Caco-2 (cell line): ENCODE data around the gene OR11G2. TPM values are rescaled to one million over a fixed set of nuclear protein-coding genes. Genes with fewer than 3 reads are reported as not detected.
A peak's percentile ranks its signal among the peaks of the same experiment; 100 is the strongest.

Experiments
- Bru-seq: library from RNA; stranded (reverse); fragments of 400-500 nt; gene quantifications from one replicate; lab custom pipeline; 2021; lab: Mats Ljungman, UMichigan
- BruChase-seq, 2 experiments: library from RNA; stranded (reverse); fragments of 400-500 nt; gene quantifications; one replicate each; lab custom pipeline; 2021; lab: Mats Ljungman, UMichigan
- BruUV-seq: library from RNA; stranded (reverse); fragments of 400-500 nt; replicated peaks from 2 replicates; lab custom pipeline; 2021; lab: Mats Ljungman, UMichigan
- CTCF ChIA-PET: fragments of 300-600 bp; sonication (Branson Sonifier 250); formaldehyde crosslinking; loops from one replicate; lab custom pipeline; 2022; ENCODE audit warnings: antibody characterized with exemption; lab: Charles Lee
- POLR2A ChIA-PET: fragments of 300-600 bp; sonication (Branson Sonifier 250); formaldehyde crosslinking; loops from one replicate; lab custom pipeline; 2022; ENCODE audit warnings: antibody characterized with exemption; lab: Charles Lee
- DNase-seq, 2 experiments: peaks; one replicate each; pipeline versions ENCODE4 v3.0.0 to v3.0.0-alpha.2; 2020 to 2022
- H3K27me3 ChIP-seq: replicated peaks from 2 replicates; pipeline ENCODE4 v1.6.0; 2011; ENCODE audit warnings: low read length; ENCODE audit not compliant: control insufficient read depth, insufficient read depth
- H3K36me3 ChIP-seq: 2 replicates; pipeline ENCODE4 v1.5.1; 2011; ENCODE audit warnings: low read length; ENCODE audit not compliant: control insufficient read depth, insufficient read depth
- H3K4me1 ChIP-seq: fragments of 250-450 bp; sonication (Bioruptor Pico); 2 replicates; pipeline ENCODE4 v1.5.1; 2020; ENCODE audit warnings: mild to moderate bottlenecking
- H3K4me3 ChIP-seq: 2 replicates; pipeline ENCODE4 v1.5.1; 2011; ENCODE audit warnings: low read depth, mild to moderate bottlenecking, control low read depth, low read length
- H3K9me3 ChIP-seq: fragments of 250-450 bp; sonication (Bioruptor Pico); 2 replicates; pipeline ENCODE4 v1.5.1; 2020; ENCODE audit warnings: mild to moderate bottlenecking, moderate library complexity
- H3K27ac Mint-ChIP-seq: one replicate; pipeline ENCODE4 v1.8.0; 2022; ENCODE audit warnings: mixed read lengths; ENCODE audit not compliant: unreplicated experiment
- H3K27me3 Mint-ChIP-seq: one replicate; pipeline ENCODE4 v1.8.0; 2022; ENCODE audit warnings: mixed read lengths; ENCODE audit not compliant: insufficient read depth, unreplicated experiment
- H3K36me3 Mint-ChIP-seq: one replicate; pipeline ENCODE4 v1.8.0; 2022; ENCODE audit warnings: mild to moderate bottlenecking, mixed read lengths; ENCODE audit not compliant: insufficient read depth, unreplicated experiment
- H3K4me1 Mint-ChIP-seq: one replicate; pipeline ENCODE4 v1.8.0; 2022; ENCODE audit warnings: low read depth, mixed read lengths; ENCODE audit not compliant: unreplicated experiment
- H3K4me3 Mint-ChIP-seq: one replicate; pipeline ENCODE4 v1.8.0; 2022; ENCODE audit warnings: mild to moderate bottlenecking, moderate library complexity, mixed read lengths; ENCODE audit not compliant: unreplicated experiment
- H3K9me3 Mint-ChIP-seq: one replicate; pipeline ENCODE4 v1.8.0; 2022; ENCODE audit warnings: mixed read lengths; ENCODE audit not compliant: unreplicated experiment
- CTCF ChIP-seq, 2 experiments: fragments of 200-600 bp in 1 of 2; IDR thresholded peaks; 1 replicate in 1 of 2; 2 replicates in 1 of 2; pipeline versions ENCODE4 v1.5.1 to v1.8.0; 2011 to 2022; ENCODE audit warnings: antibody characterized with exemption in 1 of 2, control low read depth in 1 of 2, inconsistent platforms in 1 of 2, low read depth in 1 of 2, low read length in 1 of 2, mild to moderate bottlenecking in 1 of 2, moderate library complexity in 1 of 2; ENCODE audit not compliant: insufficient read depth in 1 of 2, severe bottlenecking in 1 of 2, unreplicated experiment in 1 of 2
- intact Hi-C: fragments of 100-400 bp; cut with micrococcal nuclease; formaldehyde crosslinking; loops from one replicate; pipeline ENCODE4 v1.10.0; 2022; ENCODE audit not compliant: unreplicated experiment
- long read RNA-seq: library from polyadenylated mRNA; stranded (forward); transcript quantifications from one replicate; pipeline ENCODE4 v2.0.0, GENCODE V29; 2022
- total RNA-seq: library from RNA; stranded (reverse); gene quantifications from 2 replicates; pipeline ENCODE4 v1.2.3, GENCODE V29; 2022

OR11G2 gene
- total RNA-seq, result not detected in 2 replicates
- not detected for Bru-seq, nascent RNA
- not detected for BruChase-seq, experiment 1, labeled RNA remaining after a 2-hour chase
- BruChase-seq, experiment 2, labeled RNA remaining after a 6-hour chase, result not detected
- long read RNA-seq, result 0 reads

GRCh38 chr14:20190596-20190995 is at the start of gene OR11G2:
Gene OR11G2 (plus strand): TSS chr14:20190896. CDS start chr14:20197438, 6,542 bp downstream.
- BruUV-seq, result no TSS peak
- Mint-ChIP-seq H3K36me3 (no peaks in the 10 kb centered on the region), H3K4me1 (no peaks in the 10 kb centered on the region), H3K9me3 (no peaks in the 10 kb centered on the region), H3K27ac (no peak within 1 kb of the TSS), H3K27me3 (peaks cover 12% of the 10 kb centered on the region), H3K4me3 (no peak within 1 kb of the TSS)
- Histone ChIP-seq H3K9me3 (no peaks in the 10 kb centered on the region), H3K4me3 (no peak within 1 kb of the TSS), H3K36me3 (no peaks in the 10 kb centered on the region), H3K4me1 (no peaks in the 10 kb centered on the region), H3K27me3 (no peaks in the 10 kb centered on the region)
- intact Hi-C loops, result no loop called here
- ChIA-PET POLR2A (no interaction called here), CTCF (no interaction called here)
- no peak for DNase-seq
- no peak for TF ChIP-seq CTCF (IDR thresholded peaks at IDR 0.05; ENCODE audit: insufficient read depth in 1 of 2, low read depth in 1 of 2, low read length in 1 of 2, severe bottlenecking in 1 of 2, unreplicated experiment in 1 of 2)

- Mint-ChIP-seq H3K4me3 (no peak overlapping the region), H3K36me3 (no peaks in the 10 kb centered on the region), H3K27ac (no peak overlapping the region), H3K9me3 (no peaks in the 10 kb centered on the region), H3K4me1 (no peaks in the 10 kb centered on the region), H3K27me3 (peaks cover 6% of the 10 kb centered on the region)
- peak in 1 of 2 experiments; percentile 17 for DNase-seq
- Histone ChIP-seq H3K36me3 (no peaks in the 10 kb centered on the region), H3K4me3 (no peak overlapping the region), H3K9me3 (no peaks in the 10 kb centered on the region), H3K4me1 (no peaks in the 10 kb centered on the region), H3K27me3 (no peaks in the 10 kb centered on the region)
- BruUV-seq, result no TSS peak
- CTCF ChIA-PET, result interaction anchor here (0.6 kb wide), 1 partner anchor 101 kb away, joined by 3 read pairs; no protein-coding TSS in a partner anchor
- POLR2A ChIA-PET, result no interaction called here
- TF ChIP-seq CTCF (IDR thresholded peaks at IDR 0.05; ENCODE audit: insufficient read depth in 1 of 2, low read depth in 1 of 2, low read length in 1 of 2, severe bottlenecking in 1 of 2, unreplicated experiment in 1 of 2), result peak; percentile 19 to 28
- intact Hi-C loops, result no loop called here
Observed at GRCh38 chr14:20143911-20144310, 46.8 kb upstream of the OR11G2 start.

- no TSS peak for BruUV-seq
- peaks cover 8% of the 10 kb centered on the region for H3K27me3 Mint-ChIP-seq
- no peak for TF ChIP-seq CTCF (IDR thresholded peaks at IDR 0.05; ENCODE audit: insufficient read depth in 1 of 2, low read depth in 1 of 2, low read length in 1 of 2, severe bottlenecking in 1 of 2, unreplicated experiment in 1 of 2)
- DNase-seq, result no peak
- Histone ChIP-seq H3K4me3 (no peak overlapping the region), H3K9me3 (no peaks in the 10 kb centered on the region), H3K36me3 (no peaks in the 10 kb centered on the region), H3K4me1 (no peaks in the 10 kb centered on the region), H3K27me3 (no peaks in the 10 kb centered on the region)
- no peaks in the 10 kb centered on the region for H3K9me3 Mint-ChIP-seq
- H3K27ac Mint-ChIP-seq, result no peak overlapping the region
- no peaks in the 10 kb centered on the region for H3K36me3 Mint-ChIP-seq
- H3K4me1 Mint-ChIP-seq, result no peaks in the 10 kb centered on the region
- ChIA-PET CTCF (interaction anchor here (0.6 kb wide), 1 partner anchor 100 kb away, joined by 3 read pairs; no protein-coding TSS in a partner anchor), POLR2A (no interaction called here)
- H3K4me3 Mint-ChIP-seq, result no peak overlapping the region
- intact Hi-C loops, result no loop called here
Observed at GRCh38 chr14:20144820-20145219, 45.9 kb upstream of the OR11G2 start.
